Fibroblast of villous mesenchyme (primary cell): ENCODE data around the gene ACTA2. TPM values are rescaled to one million over a fixed set of nuclear protein-coding genes. Genes with fewer than 3 reads are reported as not detected.
A peak's percentile ranks its signal among the peaks of the same experiment; 100 is the strongest.

ENCODE experiments used
- DNase-seq: peaks from one replicate; pipeline ENCODE4 v3.0.0-alpha.2; 2010; ENCODE audit warnings: low read depth
- H3K4me3 ChIP-seq: 2 replicates; pipeline ENCODE4 v1.5.1; 2011; ENCODE audit warnings: low read depth, mild to moderate bottlenecking, low read length
- CTCF ChIP-seq: IDR thresholded peaks from 2 replicates; pipeline ENCODE4 v1.5.1; 2012; ENCODE audit warnings: low read depth, mild to moderate bottlenecking, low read length; ENCODE audit not compliant: insufficient read depth
- total RNA-seq: library from RNA; depleted of rRNA; stranded (reverse); fragments of >200 nt; gene quantifications from 2 replicates; pipeline ENCODE4 v1.2.3, GENCODE V29; 2012

ACTA2 gene
- total RNA-seq, 1 donor = 2,403 TPM

GRCh38 chr10:88899886-88900285, 52.7 kb downstream of the ACTA2 start:
- no peak for DNase-seq
- no peak for TF ChIP-seq CTCF
- H3K4me3 ChIP-seq = no peak overlapping the region

GRCh38 chr10:88898727-88899126, 53.8 kb downstream of the ACTA2 start:
- no peak overlapping the region for H3K4me3 ChIP-seq
- no peak for TF ChIP-seq CTCF
- DNase-seq = no peak

GRCh38 chr10:88896994-88897853, 55.3 kb downstream of the ACTA2 start:
- DNase-seq = peak; percentile 66
- no peak overlapping the region for H3K4me3 ChIP-seq
- no peak for TF ChIP-seq CTCF

GRCh38 chr10:88896372-88896993, 56.1 kb downstream of the ACTA2 start:
- no peak overlapping the region for H3K4me3 ChIP-seq
- DNase-seq = no peak
- no peak for TF ChIP-seq CTCF

- DNase-seq = no peak
- no peak for TF ChIP-seq CTCF
- no peak overlapping the region for H3K4me3 ChIP-seq
These were observed 57.3 kb downstream of the ACTA2 start for GRCh38 chr10:88895250-88895649.

GRCh38 chr10:88893611-88894010, 59.0 kb downstream of the ACTA2 start:
- no peak overlapping the region for H3K4me3 ChIP-seq
- TF ChIP-seq CTCF = no peak
- no peak for DNase-seq
